H9 (cell line): ENCODE measurements around the gene KIF27. TPM values are rescaled to one million over a fixed set of nuclear protein-coding genes. Genes with fewer than 3 reads are reported as not detected.

Experiments used
- DNase-seq: peaks from one replicate; pipeline ENCODE4 v3.0.0-alpha.2; 2017
- H2AFZ ChIP-seq: one replicate; pipeline ENCODE4 v1.6.1; 2013; ENCODE audit warnings: mild to moderate bottlenecking, low read length, control low read depth, moderate library complexity
- H2AK5ac ChIP-seq: 2 replicates; pipeline ENCODE4 v1.6.1; 2013; ENCODE audit warnings: low read length, control low read depth, mixed read lengths; ENCODE audit not compliant: insufficient read length
- H2BK120ac ChIP-seq: one replicate; pipeline ENCODE4 v1.6.1; 2013; ENCODE audit warnings: low read depth, mild to moderate bottlenecking, low read length, control low read depth, inconsistent platforms; ENCODE audit not compliant: poor library complexity, severe bottlenecking
- H2BK12ac ChIP-seq: 2 replicates; pipeline ENCODE4 v1.6.1; 2013; ENCODE audit warnings: low read length, control low read depth, mixed read lengths, low read depth; ENCODE audit not compliant: insufficient read length
- H2BK15ac ChIP-seq: 2 replicates; pipeline ENCODE4 v1.6.1; 2013; ENCODE audit warnings: low read depth, low read length, control low read depth
- H2BK20ac ChIP-seq: one replicate; pipeline ENCODE4 v1.6.1; 2013; ENCODE audit warnings: low read depth, mild to moderate bottlenecking, low read length, control low read depth, inconsistent platforms; ENCODE audit not compliant: poor library complexity, severe bottlenecking
- H2BK5ac ChIP-seq: 2 replicates; pipeline ENCODE4 v1.6.1; 2013; ENCODE audit warnings: low read length, control low read depth, mixed read lengths; ENCODE audit not compliant: insufficient read length
- H3K14ac ChIP-seq: 2 replicates; pipeline ENCODE4 v1.6.1; 2013; ENCODE audit warnings: low read length, control low read depth; ENCODE audit not compliant: insufficient read depth
- H3K18ac ChIP-seq: 2 replicates; pipeline ENCODE4 v1.6.1; 2013; ENCODE audit warnings: low read depth, mild to moderate bottlenecking, mixed read lengths, low read length, control low read depth; ENCODE audit not compliant: insufficient read length
- H3K23ac ChIP-seq: 2 replicates; pipeline ENCODE4 v1.6.1; 2013; ENCODE audit warnings: low read length, control low read depth, mixed read lengths, low read depth; ENCODE audit not compliant: insufficient read length
- H3K23me2 ChIP-seq: 2 replicates; pipeline ENCODE4 v1.6.1; 2013; ENCODE audit warnings: low read depth, mild to moderate bottlenecking, mixed read lengths, low read length, control low read depth; ENCODE audit not compliant: insufficient read length, poor library complexity, severe bottlenecking
- H3K27ac ChIP-seq: 2 replicates; pipeline ENCODE4 v1.5.1; 2013; ENCODE audit warnings: low read length, control low read depth, mixed read lengths, low read depth; ENCODE audit not compliant: insufficient read length
- H3K27me3 ChIP-seq: 2 replicates; pipeline ENCODE4 v1.6.1; 2013; ENCODE audit warnings: low read length, control low read depth, inconsistent platforms; ENCODE audit not compliant: insufficient read depth
- H3K4ac ChIP-seq: 2 replicates; pipeline ENCODE4 v1.6.1; 2013; ENCODE audit warnings: low read depth, mild to moderate bottlenecking, control low read depth, inconsistent platforms, low read length, moderate library complexity
- H3K4me1 ChIP-seq: 2 replicates; pipeline ENCODE4 v1.6.1; 2013; ENCODE audit warnings: low read length, control low read depth, inconsistent platforms; ENCODE audit not compliant: insufficient read depth
- H3K4me2 ChIP-seq: 2 replicates; pipeline ENCODE4 v1.6.1; 2013; ENCODE audit warnings: low read length, control low read depth, mixed read lengths; ENCODE audit not compliant: insufficient read length, insufficient read depth
- H3K56ac ChIP-seq: 2 replicates; pipeline ENCODE4 v1.6.1; 2013; ENCODE audit warnings: low read depth, mild to moderate bottlenecking, mixed read lengths, low read length, control low read depth; ENCODE audit not compliant: insufficient read length
- H3K79me1 ChIP-seq: 2 replicates; pipeline ENCODE4 v1.6.1; 2013; ENCODE audit warnings: low read depth, mild to moderate bottlenecking, moderate library complexity, low read length, control low read depth, inconsistent platforms; ENCODE audit not compliant: insufficient read depth, poor library complexity, severe bottlenecking
- H3K79me2 ChIP-seq: 2 replicates; pipeline ENCODE4 v1.6.1; 2013; ENCODE audit warnings: low read length, control low read depth, inconsistent platforms; ENCODE audit not compliant: insufficient read depth
- H3K9ac ChIP-seq: 2 replicates; pipeline ENCODE4 v1.6.1; 2013; ENCODE audit warnings: low read length, control low read depth, mixed read lengths; ENCODE audit not compliant: insufficient read length; ENCODE audit errors: extremely low read depth
- H3K9me3 ChIP-seq: one replicate; pipeline ENCODE4 v1.6.1; 2013; ENCODE audit warnings: low read depth, low read length, inconsistent platforms; ENCODE audit not compliant: control insufficient read depth
- H3T11ph ChIP-seq: one replicate; pipeline ENCODE4 v1.6.1; 2013; ENCODE audit warnings: mild to moderate bottlenecking, low read length, control low read depth, inconsistent platforms
- H4K20me1 ChIP-seq: one replicate; pipeline ENCODE4 v1.6.1; 2013; ENCODE audit not compliant: control insufficient read depth, insufficient read length, insufficient read depth
- H4K5ac ChIP-seq: 2 replicates; pipeline ENCODE4 v1.6.1; 2013; ENCODE audit warnings: low read depth, mild to moderate bottlenecking, mixed read lengths, low read length, control low read depth; ENCODE audit not compliant: insufficient read length
- H4K8ac ChIP-seq: replicated peaks from 2 replicates; pipeline ENCODE4 v1.6.1; 2013; ENCODE audit warnings: low read length, control low read depth, mixed read lengths, low read depth; ENCODE audit not compliant: insufficient read length
- H4K91ac ChIP-seq: 2 replicates; pipeline ENCODE4 v1.6.1; 2013; ENCODE audit warnings: low read depth, mild to moderate bottlenecking, moderate library complexity, mixed read lengths, low read length, control low read depth; ENCODE audit not compliant: insufficient read length
- H3K27ac Mint-ChIP-seq, 3 experiments: 2 replicates in 2 of 3; 3 replicates in 1 of 3; pipeline ENCODE4 v1.8.0; 2020 to 2021; ENCODE audit warnings: mixed read lengths in 3 of 3, mild to moderate bottlenecking in 1 of 3, moderate library complexity in 1 of 3
- H3K27me3 Mint-ChIP-seq: 2 replicates; pipeline ENCODE4 v1.8.0; 2021; ENCODE audit warnings: low read depth, mild to moderate bottlenecking, moderate library complexity, mixed read lengths
- H3K36me3 Mint-ChIP-seq, 3 experiments: 2 replicates in 2 of 3; 3 replicates in 1 of 3; pipeline ENCODE4 v1.8.0; 2020 to 2021; ENCODE audit warnings: low read depth in 3 of 3, mixed read lengths in 3 of 3; ENCODE audit not compliant: insufficient read depth in 1 of 3
- H3K4me1 Mint-ChIP-seq, 2 experiments: 2 replicates each; pipeline ENCODE4 v1.8.0; 2020; ENCODE audit warnings: mixed read lengths in 2 of 2
- H3K4me3 Mint-ChIP-seq, 2 experiments: 2 replicates in 1 of 2; 3 replicates in 1 of 2; pipeline ENCODE4 v1.8.0; 2020 to 2021; ENCODE audit warnings: mild to moderate bottlenecking in 2 of 2, mixed read lengths in 2 of 2, moderate library complexity in 1 of 2
- H3K9me3 Mint-ChIP-seq, 2 experiments: 2 replicates in 1 of 2; 3 replicates in 1 of 2; pipeline ENCODE4 v1.8.0; 2020; ENCODE audit warnings: mild to moderate bottlenecking in 2 of 2, mixed read lengths in 2 of 2, moderate library complexity in 1 of 2
- WGBS: extraction: QIAGEN DNeasy Blood & Tissue Kit; methylation state at CpG from one replicate; pipeline ENCODE4 v1.1.7; 2013; ENCODE audit warnings: missing lambda C conversion rate, low lambda C conversion rate, mixed read lengths; ENCODE audit not compliant: insufficient read length; ENCODE audit errors: extremely low coverage; 5-methylcytosine and 5-hydroxymethylcytosine counted together
- total RNA-seq: library from RNA; stranded (reverse); gene quantifications from 2 replicates; pipeline ENCODE4 v1.2.1, GENCODE V29; 2021
- TF ChIP-seq, protein P1 (sequence below): fragments of 200-600 bp; sonication (generic); conservative IDR thresholded peaks from 3 replicates; pipeline ENCODE4 v1.8.0; 2021; ENCODE audit warnings: antibody characterized with exemption, mild to moderate bottlenecking

KIF27 gene
- total RNA-seq, 1 experiment from 2014 or later = 2.9 TPM

DNA sequence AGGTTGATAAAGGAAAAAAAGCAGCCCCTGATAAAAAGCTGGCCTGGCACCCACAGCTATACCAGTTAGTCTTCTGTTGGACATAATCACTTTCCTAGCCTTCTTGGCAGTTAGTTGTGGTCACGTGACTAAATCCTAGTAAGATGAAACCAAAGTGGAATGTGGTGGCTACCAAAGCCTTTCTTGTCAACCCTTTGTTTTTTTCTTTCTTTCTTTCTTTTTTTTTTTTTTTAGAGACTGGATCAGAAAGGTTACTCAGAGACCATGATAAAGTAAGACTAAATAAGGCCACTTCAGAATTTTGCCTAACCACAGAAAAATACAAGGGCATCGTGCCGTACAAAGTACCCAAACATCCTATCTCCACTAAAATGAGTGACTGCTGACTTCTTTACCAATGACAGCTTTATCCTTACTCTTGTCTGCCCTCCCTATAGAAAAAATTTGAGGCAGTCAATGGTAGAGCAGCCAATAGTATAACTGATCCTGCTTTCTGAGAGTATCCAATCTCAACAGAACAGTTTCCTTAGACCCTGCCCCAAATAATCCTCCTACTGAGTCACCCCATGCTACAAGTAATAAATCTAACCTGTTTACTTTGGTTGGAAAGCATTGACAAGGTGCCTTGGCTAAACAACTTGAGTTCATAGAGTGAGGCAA is 14.2 kb upstream of the KIF27 start:
- no peaks in the 10 kb centered on the region for H3K9me3 ChIP-seq
- H3K27ac ChIP-seq = no peak overlapping the region
- H4K20me1 ChIP-seq = no peaks in the 10 kb centered on the region
- Mint-ChIP-seq H3K9me3 (no peaks in the 10 kb centered on the region), H3K27ac (0 out of 7 replicates have a peak overlapping the region, but pooled peaks of 1 of the 3 experiments have one; percentile 28), H3K4me3 (no peak overlapping the region), H3K27me3 (no peaks in the 10 kb centered on the region), H3K36me3 (no peaks in the 10 kb centered on the region; a peak in 1 of 7 replicates), H3K4me1 (peaks cover 12 to 19% of the 10 kb centered on the region in 2 experiments)
- H2BK15ac ChIP-seq = no peak overlapping the region
- no peak overlapping the region for H3K14ac ChIP-seq
- no peak overlapping the region for H3K56ac ChIP-seq
- DNase-seq = no peak
- H2AFZ ChIP-seq = no peak overlapping the region
- no peak overlapping the region for H4K8ac ChIP-seq
- WGBS = no CpG with 5 or more reads among the region's 3 CpGs
- no peak overlapping the region for H2BK20ac ChIP-seq
- H3K4me2 ChIP-seq = no peak overlapping the region
- no peaks in the 10 kb centered on the region for H3K27me3 ChIP-seq
- no peak overlapping the region for H2BK5ac ChIP-seq
- no peak overlapping the region for H3K18ac ChIP-seq
- H3K23me2 ChIP-seq = no peaks in the 10 kb centered on the region
- peak overlapping the region; percentile 8 for H2BK12ac ChIP-seq
- H3K4ac ChIP-seq = no peak overlapping the region
- H4K5ac ChIP-seq = no peak overlapping the region
- H3K79me2 ChIP-seq = no peaks in the 10 kb centered on the region
- no peak overlapping the region for H3T11ph ChIP-seq
- no peak overlapping the region for H2BK120ac ChIP-seq
- H3K9ac ChIP-seq = no peak overlapping the region
- no peak overlapping the region for H4K91ac ChIP-seq
- no peaks in the 10 kb centered on the region for H3K4me1 ChIP-seq
- no peak overlapping the region for H3K23ac ChIP-seq
- no peaks in the 10 kb centered on the region for H3K79me1 ChIP-seq
- no peak overlapping the region for H2AK5ac ChIP-seq
- TF ChIP-seq, protein P1, sequence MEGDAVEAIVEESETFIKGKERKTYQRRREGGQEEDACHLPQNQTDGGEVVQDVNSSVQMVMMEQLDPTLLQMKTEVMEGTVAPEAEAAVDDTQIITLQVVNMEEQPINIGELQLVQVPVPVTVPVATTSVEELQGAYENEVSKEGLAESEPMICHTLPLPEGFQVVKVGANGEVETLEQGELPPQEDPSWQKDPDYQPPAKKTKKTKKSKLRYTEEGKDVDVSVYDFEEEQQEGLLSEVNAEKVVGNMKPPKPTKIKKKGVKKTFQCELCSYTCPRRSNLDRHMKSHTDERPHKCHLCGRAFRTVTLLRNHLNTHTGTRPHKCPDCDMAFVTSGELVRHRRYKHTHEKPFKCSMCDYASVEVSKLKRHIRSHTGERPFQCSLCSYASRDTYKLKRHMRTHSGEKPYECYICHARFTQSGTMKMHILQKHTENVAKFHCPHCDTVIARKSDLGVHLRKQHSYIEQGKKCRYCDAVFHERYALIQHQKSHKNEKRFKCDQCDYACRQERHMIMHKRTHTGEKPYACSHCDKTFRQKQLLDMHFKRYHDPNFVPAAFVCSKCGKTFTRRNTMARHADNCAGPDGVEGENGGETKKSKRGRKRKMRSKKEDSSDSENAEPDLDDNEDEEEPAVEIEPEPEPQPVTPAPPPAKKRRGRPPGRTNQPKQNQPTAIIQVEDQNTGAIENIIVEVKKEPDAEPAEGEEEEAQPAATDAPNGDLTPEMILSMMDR = no peak
